Measurements from ENCODE around the gene ALPL. TPM values are rescaled to one million over a fixed set of nuclear protein-coding genes. Genes with fewer than 3 reads are reported as not detected.

ALPL gene
- total RNA-seq, 4 donors from 2014 or later = 1.6 to 8.6 (median 1.8) TPM

GRCh38 chr1:21589618-21590017, 80.4 kb downstream of the ALPL start:
- DNase-seq = no peak
- in situ Hi-C loops (cut with MboI; ENCODE audit: low pct_ligation_motif_present in 1 of 4, low pct_unique_long_range_greater_than_20kb in 1 of 4, low sequenced_read_pairs in 3 of 4) (no loop called here), intact Hi-C loops (cut with DNase I; ENCODE audit: low total_unique reads) (no loop called here)
- Histone ChIP-seq H3K4me1 (peaks cover 0 to 18% (median 3%) of the 10 kb centered on the region in 4 donors), H3K27me3 (peaks cover 22% of the 10 kb centered on the region), H3K4me3 (no peak overlapping the region), H3K9me3 (no peaks in the 10 kb centered on the region), H3K36me3 (no peaks in the 10 kb centered on the region), H3K27ac (no peak overlapping the region)
- WGBS, 2 donors (ENCODE audit: low coverage in 1 of 2) = 72 to 79% methylated on average over 3 to 4 of the region's 5 CpGs
- TF ChIP-seq CTCF (IDR thresholded peaks at IDR 0.05) (no peak), POLR2A (IDR thresholded peaks at IDR 0.05) (no peak), POLR2AphosphoS5 (IDR thresholded peaks at IDR 0.05) (no peak), EP300 (IDR thresholded peaks at IDR 0.05; ENCODE audit: low read depth) (no peak)

- Histone ChIP-seq H3K4me1 (peaks cover 0 to 18% (median 3%) of the 10 kb centered on the region in 4 donors), H3K9me3 (no peaks in the 10 kb centered on the region), H3K36me3 (no peaks in the 10 kb centered on the region), H3K27ac (no peak overlapping the region), H3K4me3 (no peak overlapping the region), H3K27me3 (peaks cover 22% of the 10 kb centered on the region)
- no peak for TF ChIP-seq POLR2A (IDR thresholded peaks at IDR 0.05)
- no peak for TF ChIP-seq CTCF (IDR thresholded peaks at IDR 0.05)
- no peak for TF ChIP-seq POLR2AphosphoS5 (IDR thresholded peaks at IDR 0.05)
- no peak for TF ChIP-seq EP300 (IDR thresholded peaks at IDR 0.05; ENCODE audit: low read depth)
- DNase-seq = no peak
- in situ Hi-C loops (cut with MboI; ENCODE audit: low pct_ligation_motif_present in 1 of 4, low pct_unique_long_range_greater_than_20kb in 1 of 4, low sequenced_read_pairs in 3 of 4) = no loop called here
- intact Hi-C loops (cut with DNase I; ENCODE audit: low total_unique reads) = no loop called here
- WGBS, 2 donors (ENCODE audit: low coverage in 1 of 2) = 21% methylated on average over 18 of the region's 23 CpGs; no CpG with 5 or more reads in 1 of the 2 donors
Measured at GRCh38 chr1:21590126-21590880, 81.1 kb downstream of the ALPL start.

- WGBS, 2 donors (ENCODE audit: low coverage in 1 of 2) = 52% methylated on average over 13 of the region's 13 CpGs; no CpG with 5 or more reads in 1 of the 2 donors
- TF ChIP-seq CTCF (IDR thresholded peaks at IDR 0.05) (no peak), POLR2A (IDR thresholded peaks at IDR 0.05) (no peak), EP300 (IDR thresholded peaks at IDR 0.05; ENCODE audit: low read depth) (no peak), POLR2AphosphoS5 (IDR thresholded peaks at IDR 0.05) (no peak)
Measured at GRCh38 chr1:21590934-21591333, 81.7 kb downstream of the ALPL start.

GRCh38 chr1:21592086-21592865, 83.1 kb downstream of the ALPL start:
- WGBS, 2 donors (ENCODE audit: low coverage in 1 of 2) = 77% methylated on average over 12 of the region's 12 CpGs; no CpG with 5 or more reads in 1 of the 2 donors
- no peaks in the 10 kb centered on the region for H3K36me3 ChIP-seq
- H3K4me1 ChIP-seq = peaks cover 0 to 11% (median 0%) of the 10 kb centered on the region in 4 donors
- no peak overlapping the region for H3K27ac ChIP-seq
- in situ Hi-C loops (cut with MboI; ENCODE audit: low pct_ligation_motif_present in 1 of 4, low pct_unique_long_range_greater_than_20kb in 1 of 4, low sequenced_read_pairs in 3 of 4) (no loop called here), intact Hi-C loops (cut with DNase I; ENCODE audit: low total_unique reads) (no loop called here)
- no peak for DNase-seq
- peaks cover 22% of the 10 kb centered on the region for H3K27me3 ChIP-seq
- TF ChIP-seq POLR2AphosphoS5 (IDR thresholded peaks at IDR 0.05) (no peak), POLR2A (IDR thresholded peaks at IDR 0.05) (no peak), CTCF (IDR thresholded peaks at IDR 0.05) (no peak), EP300 (IDR thresholded peaks at IDR 0.05; ENCODE audit: low read depth) (no peak)
- no peaks in the 10 kb centered on the region for H3K9me3 ChIP-seq
- no peak overlapping the region for H3K4me3 ChIP-seq

More at GRCh38 chr1:21590934-21591333, 81.7 kb downstream of the ALPL start:
- no peak for DNase-seq
- Histone ChIP-seq H3K9me3 (no peaks in the 10 kb centered on the region), H3K36me3 (no peaks in the 10 kb centered on the region), H3K27ac (no peak overlapping the region), H3K4me3 (no peak overlapping the region), H3K4me1 (peaks cover 0 to 18% (median 3%) of the 10 kb centered on the region in 4 donors), H3K27me3 (peaks cover 22% of the 10 kb centered on the region)
- intact Hi-C loops (cut with DNase I; ENCODE audit: low total_unique reads) = no loop called here
- in situ Hi-C loops (cut with MboI; ENCODE audit: low pct_ligation_motif_present in 1 of 4, low pct_unique_long_range_greater_than_20kb in 1 of 4, low sequenced_read_pairs in 3 of 4) = no loop called here
